GM23248 (cell line): ENCODE results near the gene HSD3B7. TPM values are rescaled to one million over a fixed set of nuclear protein-coding genes. Genes with fewer than 3 reads are reported as not detected.

Source experiments
- DNase-seq: peaks from one replicate; pipeline ENCODE4 v3.0.0-alpha.2; 2015
- H2AFZ ChIP-seq: fragments of 200-600 bp; sonication (generic); 2 replicates; pipeline ENCODE4 v1.6.1; 2016; ENCODE audit warnings: antibody characterized with exemption
- H3F3A ChIP-seq: fragments of 200-600 bp; sonication (generic); 2 replicates; pipeline ENCODE4 v1.6.1; 2016; ENCODE audit warnings: mild to moderate bottlenecking, antibody characterized with exemption, mixed run types; ENCODE audit not compliant: insufficient read depth
- H3K27ac ChIP-seq: fragments of 200-600 bp; sonication (generic); 2 replicates; pipeline ENCODE4 v1.5.1; 2016; ENCODE audit warnings: mild to moderate bottlenecking
- H3K27me3 ChIP-seq: fragments of 200-600 bp; sonication (generic); replicated peaks from 2 replicates; pipeline ENCODE4 v1.6.1; 2016; ENCODE audit warnings: mild to moderate bottlenecking; ENCODE audit not compliant: insufficient read depth
- H3K36me3 ChIP-seq: fragments of 200-600 bp; sonication (generic); 2 replicates; pipeline ENCODE4 v1.6.1; 2016; ENCODE audit warnings: low read depth, mild to moderate bottlenecking
- H3K4me1 ChIP-seq: fragments of 200-600 bp; sonication (generic); 2 replicates; pipeline ENCODE4 v1.6.1; 2016; ENCODE audit warnings: mild to moderate bottlenecking; ENCODE audit not compliant: insufficient read depth
- H3K4me2 ChIP-seq: fragments of 200-600 bp; sonication (generic); one replicate; pipeline ENCODE4 v1.6.1; 2016; ENCODE audit warnings: mild to moderate bottlenecking; ENCODE audit not compliant: unreplicated experiment
- H3K4me3 ChIP-seq: fragments of 200-600 bp; sonication (generic); 2 replicates; pipeline ENCODE4 v1.5.1; 2016; ENCODE audit warnings: mild to moderate bottlenecking
- H3K79me2 ChIP-seq: fragments of 200-600 bp; sonication (generic); 2 replicates; pipeline ENCODE4 v1.6.1; 2016; ENCODE audit warnings: mild to moderate bottlenecking; ENCODE audit not compliant: insufficient read depth
- H3K9ac ChIP-seq: fragments of 200-600 bp; sonication (generic); 2 replicates; pipeline ENCODE4 v1.6.1; 2016; ENCODE audit warnings: mild to moderate bottlenecking
- H3K9me2 ChIP-seq: fragments of 200-600 bp; sonication (generic); 2 replicates; pipeline ENCODE4 v1.6.1; 2016; ENCODE audit warnings: mixed run types, mild to moderate bottlenecking, moderate library complexity; ENCODE audit not compliant: insufficient read depth
- H3K9me3 ChIP-seq: fragments of 200-600 bp; sonication (generic); one replicate; pipeline ENCODE4 v1.6.1; 2017; ENCODE audit warnings: low read depth
- H4K20me1 ChIP-seq: fragments of 200-600 bp; sonication (generic); 2 replicates; pipeline ENCODE4 v1.6.0; 2016; ENCODE audit not compliant: insufficient read depth
- EZH2 ChIP-seq: fragments of 200-600 bp; sonication (generic); IDR thresholded peaks from 2 replicates; pipeline ENCODE4 v1.6.1; 2018; ENCODE audit warnings: antibody characterized with exemption, mild to moderate bottlenecking; ENCODE audit not compliant: insufficient read depth, poor library complexity, severe bottlenecking
- EZH2phosphoT487 ChIP-seq: fragments of 200-600 bp; sonication (generic); IDR thresholded peaks from 2 replicates; pipeline ENCODE4 v1.6.1; 2018; ENCODE audit warnings: antibody characterized with exemption, moderate library complexity, mild to moderate bottlenecking, low read depth; ENCODE audit not compliant: insufficient read depth
- WGBS, 2 experiments: methylation state at CpG; one replicate each; pipeline ENCODE4 v1.1.6; 2015 to 2017; ENCODE audit warnings: low lambda C conversion rate in 2 of 2, low coverage in 1 of 2; ENCODE audit errors: missing lambda C conversion rate in 2 of 2; 5-methylcytosine and 5-hydroxymethylcytosine counted together
- in situ Hi-C: fragments of 300-500 bp; cut with MboI; formaldehyde crosslinking; loops from 2 replicates; pipeline ENCODE4 v1.15.0; 2020
- polyA plus RNA-seq: library from polyadenylated mRNA; unstranded; fragments of >200 nt; fragmentation: Nextera tagmentation; extraction: Ambion mirVana; gene quantifications from 2 replicates; pipeline ENCODE4 v1.2.1, GENCODE V29; 2016
- total RNA-seq: library from RNA; depleted of rRNA; stranded (reverse); fragments of >200 nt; shearing (Covaris generic); gene quantifications from 2 replicates; pipeline ENCODE4 v1.2.3, GENCODE V29; 2014

HSD3B7 gene
- total and polyA plus RNA-seq, 2 experiments from 2014 or later = 40.2 to 69.7 TPM

- H3K4me1 ChIP-seq = peaks cover 4% of the 10 kb centered on the region
- H4K20me1 ChIP-seq = no peaks in the 10 kb centered on the region
- no peak for TF ChIP-seq EZH2
- TF ChIP-seq EZH2phosphoT487 = no peak
- H3K4me2 ChIP-seq = no peak overlapping the region
- DNase-seq = peak; percentile 37
- H3K9me2 ChIP-seq = no peaks in the 10 kb centered on the region
- H3K79me2 ChIP-seq = no peaks in the 10 kb centered on the region; the same call in 1 of the 2 replicates
- H3K9me3 ChIP-seq = no peaks in the 10 kb centered on the region
- in situ Hi-C loops = loop anchor here (25.0 kb wide), 1 partner anchor 460 kb away; the partner anchor contains the start of genes COX6A2 and ZNF843
- H2AFZ ChIP-seq = no peak overlapping the region
- peaks cover 12% of the 10 kb centered on the region for H3F3A ChIP-seq
- H3K4me3 ChIP-seq = no peak overlapping the region
- no peak overlapping the region for H3K9ac ChIP-seq
- no peak overlapping the region for H3K27ac ChIP-seq
- H3K27me3 ChIP-seq = no peaks in the 10 kb centered on the region
- 76 to 82% methylated on average over 15 to 17 of the region's 17 CpGs for WGBS, 2 experiments
- H3K36me3 ChIP-seq = no peaks in the 10 kb centered on the region; the same call in 1 of the 2 replicates
These were observed 7.5 kb upstream of the HSD3B7 start for GRCh38 chr16:30977502-30977901.

DNA sequence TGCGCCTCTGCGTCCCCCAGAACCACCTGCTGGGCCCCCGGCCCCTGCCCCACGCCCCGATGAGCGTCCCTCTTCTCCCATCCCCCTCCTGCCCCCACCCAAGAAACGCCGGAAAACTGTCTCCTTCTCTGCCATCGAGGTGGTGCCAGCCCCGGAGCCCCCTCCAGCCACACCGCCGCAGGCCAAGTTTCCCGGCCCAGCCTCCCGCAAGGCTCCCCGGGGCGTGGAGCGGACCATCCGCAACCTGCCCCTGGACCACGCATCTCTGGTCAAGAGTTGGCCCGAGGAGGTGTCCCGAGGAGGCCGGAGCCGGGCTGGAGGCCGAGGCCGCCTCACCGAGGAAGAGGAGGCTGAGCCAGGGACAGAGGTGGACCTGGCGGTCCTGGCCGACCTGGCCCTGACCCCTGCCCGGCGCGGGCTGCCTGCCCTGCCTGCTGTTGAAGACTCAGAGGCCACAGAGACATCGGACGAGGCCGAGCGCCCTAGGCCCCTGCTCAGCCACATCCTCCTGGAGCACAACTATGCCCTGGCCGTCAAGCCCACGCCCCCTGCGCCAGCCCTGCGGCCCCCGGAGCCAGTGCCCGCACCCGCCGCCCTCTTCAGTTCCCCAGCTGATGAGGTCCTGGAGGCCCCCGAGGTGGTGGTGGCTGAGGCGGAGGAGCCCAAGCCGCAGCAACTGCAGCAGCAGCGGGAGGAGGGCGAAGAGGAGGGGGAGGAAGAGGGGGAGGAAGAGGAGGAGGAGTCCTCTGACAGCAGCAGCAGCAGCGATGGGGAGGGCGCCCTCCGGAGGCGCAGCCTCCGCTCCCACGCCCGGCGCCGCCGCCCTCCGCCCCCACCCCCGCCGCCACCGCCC is 5.6 kb upstream of the HSD3B7 start:
- Histone ChIP-seq H3K9me2 (no peaks in the 10 kb centered on the region), H3K27me3 (no peaks in the 10 kb centered on the region), H4K20me1 (no peaks in the 10 kb centered on the region), H3K79me2 (no peaks in the 10 kb centered on the region; the same call in 1 of the 2 replicates), H3F3A (peaks cover 13% of the 10 kb centered on the region), H3K4me2 (no peak overlapping the region), H3K9me3 (no peaks in the 10 kb centered on the region), H3K36me3 (0 out of 2 replicates have a peak, but pooled peaks cover 3% of the 10 kb centered on the region), H3K27ac (no peak overlapping the region), H3K4me1 (peaks cover 12% of the 10 kb centered on the region), H2AFZ (no peak overlapping the region), H3K4me3 (no peak overlapping the region), H3K9ac (no peak overlapping the region)
- DNase-seq = no peak
- no peak for TF ChIP-seq EZH2
- TF ChIP-seq EZH2phosphoT487 = no peak
- in situ Hi-C loops = loop anchor here (25.0 kb wide), 1 partner anchor 458 kb away; the partner anchor contains the start of genes COX6A2 and ZNF843
- 91 to 95% methylated on average over 28 to 61 of the region's 62 CpGs for WGBS, 2 experiments

GRCh38 chr16:30980023-30980371 is 5.0 kb upstream of the HSD3B7 start:
- peaks cover 12% of the 10 kb centered on the region for H3K4me1 ChIP-seq
- no peak for TF ChIP-seq EZH2phosphoT487
- no peak for TF ChIP-seq EZH2
- no peak overlapping the region for H3K4me2 ChIP-seq
- H3K9me2 ChIP-seq = no peaks in the 10 kb centered on the region
- H4K20me1 ChIP-seq = no peaks in the 10 kb centered on the region
- H3K9ac ChIP-seq = no peak overlapping the region
- H3K4me3 ChIP-seq = no peak overlapping the region
- in situ Hi-C loops = loop anchor here (25.0 kb wide), 1 partner anchor 457 kb away; the partner anchor contains the start of genes COX6A2 and ZNF843
- no peak for DNase-seq
- H3K27ac ChIP-seq = no peak overlapping the region
- 94 to 96% methylated on average over 10 to 15 of the region's 15 CpGs for WGBS, 2 experiments
- peaks cover 13% of the 10 kb centered on the region for H3F3A ChIP-seq
- H3K36me3 ChIP-seq = 0 out of 2 replicates have a peak, but pooled peaks cover 3% of the 10 kb centered on the region
- H3K79me2 ChIP-seq = no peaks in the 10 kb centered on the region; the same call in 1 of the 2 replicates
- no peaks in the 10 kb centered on the region for H3K27me3 ChIP-seq
- H2AFZ ChIP-seq = no peak overlapping the region
- no peaks in the 10 kb centered on the region for H3K9me3 ChIP-seq

- Histone ChIP-seq H3K27ac (no peak overlapping the region), H2AFZ (no peak overlapping the region), H3K9ac (no peak overlapping the region), H3K27me3 (no peaks in the 10 kb centered on the region), H3K36me3 (0 out of 2 replicates have a peak, but pooled peaks cover 3% of the 10 kb centered on the region), H4K20me1 (no peaks in the 10 kb centered on the region), H3K4me3 (no peak overlapping the region), H3K4me2 (no peak overlapping the region), H3K79me2 (no peaks in the 10 kb centered on the region; the same call in 1 of the 2 replicates), H3F3A (peaks cover 13% of the 10 kb centered on the region), H3K9me3 (no peaks in the 10 kb centered on the region), H3K4me1 (peaks cover 13% of the 10 kb centered on the region), H3K9me2 (no peaks in the 10 kb centered on the region)
- TF ChIP-seq EZH2 (no peak), EZH2phosphoT487 (no peak)
- in situ Hi-C loops = loop anchor here (25.0 kb wide), 1 partner anchor 457 kb away; the partner anchor contains the start of genes COX6A2 and ZNF843
- 92 to 93% methylated on average over 29 of the region's 29 CpGs for WGBS, 2 experiments
- no peak for DNase-seq
These were observed 4.6 kb upstream of the HSD3B7 start for GRCh38 chr16:30980434-30980833.
